Measurements from ENCODE around the gene WNT3.

- TF ChIP-seq CTCF (IDR thresholded peaks at IDR 0.05) (no peak), POLR2A (IDR thresholded peaks at IDR 0.05) (no peak)
Observed at GRCh38 chr17:46753776-46754175, 64.7 kb downstream of the WNT3 start.

Measured in lower leg skin (tissue), 3 donors.